Measurements from ENCODE around the gene CCDC192. TPM values are rescaled to one million over a fixed set of nuclear protein-coding genes. Genes with fewer than 3 reads are reported as not detected.
"Not testable (repeated sequence)": the region's sequence is repeated elsewhere in the genome, so short reads cannot be mapped to it uniquely, and the experiment has no call there.

The CCDC192 gene
- total RNA-seq, 4 donors from 2014 or later, result 0.94 to 2.6 (median 0.94) TPM; not detected in 1

DNA sequence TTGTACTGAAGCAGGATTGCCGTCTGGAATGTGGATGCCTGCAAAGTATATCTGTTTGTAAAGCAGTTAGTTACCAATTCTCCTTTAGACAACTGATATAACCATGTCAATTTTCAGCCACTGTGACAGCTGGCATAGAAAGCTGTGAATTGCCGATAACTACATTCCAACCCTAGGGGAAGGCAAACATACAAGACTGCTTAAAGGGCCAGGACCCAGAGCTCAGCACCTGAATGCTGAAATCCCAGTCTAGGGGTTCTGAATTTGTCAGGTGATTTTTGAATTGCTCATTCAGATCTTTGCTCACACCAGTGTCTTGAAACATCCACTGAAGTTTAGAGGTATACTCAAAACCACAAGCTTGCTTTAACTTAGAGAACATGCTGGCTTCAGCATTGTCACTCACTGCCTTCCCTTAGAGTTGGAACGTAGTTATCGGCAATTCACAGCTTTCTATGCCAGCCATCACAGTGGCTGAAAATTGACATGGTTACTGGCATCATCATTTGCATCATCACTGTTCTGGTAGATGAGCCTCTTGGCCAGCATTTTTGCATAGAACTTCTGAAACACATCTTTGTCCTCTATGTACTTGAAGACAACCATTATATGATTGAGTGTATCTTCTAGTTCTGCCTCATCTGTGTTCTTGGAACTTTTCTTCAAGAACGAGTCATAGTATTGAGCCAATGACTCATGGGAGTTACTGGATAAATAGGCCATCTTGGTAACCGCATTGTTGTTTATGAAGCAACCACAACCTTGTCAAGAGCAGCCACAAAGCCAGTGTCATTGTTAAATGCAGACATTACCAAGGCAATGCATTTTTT is 82.1 kb downstream of the CCDC192 start:
- Histone ChIP-seq H3K27ac (no peak overlapping the region), H3K4me1 (no peaks in the 10 kb centered on the region), H3K4me3 (no peak overlapping the region), H3K36me3 (no peaks in the 10 kb centered on the region), H3K27me3 (no peaks in the 10 kb centered on the region), H3K9me3 (peaks cover 0 to 4% (median 0%) of the 10 kb centered on the region in 3 donors)
- no peak for ATAC-seq
- TF ChIP-seq POLR2A (IDR thresholded peaks at IDR 0.05) (no peak), POLR2AphosphoS5 (IDR thresholded peaks at IDR 0.05) (no peak), EP300 (IDR thresholded peaks at IDR 0.05) (no peak)
- TF ChIP-seq, protein P1, sequence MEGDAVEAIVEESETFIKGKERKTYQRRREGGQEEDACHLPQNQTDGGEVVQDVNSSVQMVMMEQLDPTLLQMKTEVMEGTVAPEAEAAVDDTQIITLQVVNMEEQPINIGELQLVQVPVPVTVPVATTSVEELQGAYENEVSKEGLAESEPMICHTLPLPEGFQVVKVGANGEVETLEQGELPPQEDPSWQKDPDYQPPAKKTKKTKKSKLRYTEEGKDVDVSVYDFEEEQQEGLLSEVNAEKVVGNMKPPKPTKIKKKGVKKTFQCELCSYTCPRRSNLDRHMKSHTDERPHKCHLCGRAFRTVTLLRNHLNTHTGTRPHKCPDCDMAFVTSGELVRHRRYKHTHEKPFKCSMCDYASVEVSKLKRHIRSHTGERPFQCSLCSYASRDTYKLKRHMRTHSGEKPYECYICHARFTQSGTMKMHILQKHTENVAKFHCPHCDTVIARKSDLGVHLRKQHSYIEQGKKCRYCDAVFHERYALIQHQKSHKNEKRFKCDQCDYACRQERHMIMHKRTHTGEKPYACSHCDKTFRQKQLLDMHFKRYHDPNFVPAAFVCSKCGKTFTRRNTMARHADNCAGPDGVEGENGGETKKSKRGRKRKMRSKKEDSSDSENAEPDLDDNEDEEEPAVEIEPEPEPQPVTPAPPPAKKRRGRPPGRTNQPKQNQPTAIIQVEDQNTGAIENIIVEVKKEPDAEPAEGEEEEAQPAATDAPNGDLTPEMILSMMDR (IDR thresholded peaks at IDR 0.05), result no peak
- WGBS, 2 donors (ENCODE audit: low coverage in 1 of 2), result 83 to 97% methylated on average over 5 to 6 of the region's 6 CpGs

DNA sequence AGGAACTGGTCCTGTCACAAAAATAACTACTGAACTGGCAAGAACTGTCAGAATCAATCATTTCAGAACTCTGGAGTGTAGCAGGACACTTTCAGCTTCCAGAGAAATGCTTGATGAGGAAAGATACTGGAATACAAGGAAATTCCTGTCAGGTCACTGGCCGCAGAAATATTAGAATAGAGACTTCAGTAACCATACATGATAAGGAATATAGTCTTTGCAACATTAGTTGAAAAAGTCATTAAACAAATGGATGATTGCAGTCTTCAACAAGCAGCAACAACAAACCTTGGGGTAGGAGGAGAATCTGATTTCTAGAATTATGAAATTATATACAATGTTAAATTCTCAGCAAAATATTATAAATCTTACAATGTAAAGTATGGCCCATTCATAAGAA is 88.2 kb downstream of the CCDC192 start:
- 88 to 100% methylated on average over 1 of the region's 1 CpG for WGBS, 2 donors (ENCODE audit: low coverage in 1 of 2)
- Histone ChIP-seq H3K27ac (no peak overlapping the region), H3K36me3 (no peaks in the 10 kb centered on the region), H3K9me3 (peaks cover 0 to 18% (median 0%) of the 10 kb centered on the region in 3 donors), H3K27me3 (no peaks in the 10 kb centered on the region), H3K4me1 (no peaks in the 10 kb centered on the region), H3K4me3 (no peak overlapping the region)
- TF ChIP-seq EP300 (IDR thresholded peaks at IDR 0.05), result no peak
- no peak for TF ChIP-seq POLR2A (IDR thresholded peaks at IDR 0.05)
- TF ChIP-seq, protein P1 (IDR thresholded peaks at IDR 0.05), result no peak
- no peak for TF ChIP-seq POLR2AphosphoS5 (IDR thresholded peaks at IDR 0.05)
- no peak for ATAC-seq

DNA sequence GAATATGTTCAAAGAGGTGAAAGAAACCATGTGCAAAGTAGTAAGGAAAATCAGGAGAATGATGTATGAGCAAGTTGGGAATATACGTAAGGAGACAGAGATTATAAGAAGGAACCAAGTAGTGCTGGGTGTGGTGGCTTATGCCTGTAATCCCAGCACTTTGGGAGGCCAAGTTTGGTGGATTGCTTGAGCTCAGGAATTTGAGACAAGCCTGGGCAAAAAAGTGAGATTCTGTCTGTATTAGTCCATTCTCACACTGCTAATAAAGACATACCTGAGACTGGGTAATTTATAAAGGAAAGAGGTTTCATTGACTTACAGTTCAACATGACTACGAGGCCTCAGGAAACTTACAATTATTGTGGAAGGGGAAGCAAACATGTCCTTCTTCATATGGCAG is 88.7 kb downstream of the CCDC192 start:
- not testable (repeated sequence) for H3K4me1 ChIP-seq, H3K27ac ChIP-seq, H3K27me3 ChIP-seq, H3K36me3 ChIP-seq, H3K4me3 ChIP-seq, ATAC-seq
- H3K9me3 ChIP-seq, result peaks cover 0 to 18% (median 0%) of the 10 kb centered on the region in 3 donors
- 90 to 97% methylated on average over 2 of the region's 2 CpGs for WGBS, 2 donors (ENCODE audit: low coverage in 1 of 2)

DNA sequence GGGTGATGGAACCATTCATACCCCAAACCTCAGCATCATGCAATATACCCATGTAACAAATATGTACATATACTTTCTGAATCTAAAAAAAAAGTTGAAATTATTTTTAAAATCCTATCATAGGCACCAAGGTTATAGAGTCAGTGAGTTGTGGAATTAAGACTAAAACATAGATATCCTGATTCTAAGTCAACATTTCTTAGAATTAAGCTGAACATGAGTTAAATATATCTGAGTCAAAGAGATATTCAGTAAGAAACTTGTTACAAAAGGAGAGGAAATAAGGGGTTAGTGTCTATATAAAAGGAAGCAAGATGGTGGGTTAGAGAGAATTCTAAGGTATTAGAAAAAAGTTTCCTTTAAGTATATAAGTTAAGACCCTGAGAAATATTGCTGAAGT is 89.9 kb downstream of the CCDC192 start:
- no peak for ATAC-seq
- H3K27ac ChIP-seq, result no peak overlapping the region
- no peaks in the 10 kb centered on the region for H3K36me3 ChIP-seq
- no peaks in the 10 kb centered on the region for H3K4me1 ChIP-seq
- no peak for TF ChIP-seq POLR2AphosphoS5 (IDR thresholded peaks at IDR 0.05)
- no peak for TF ChIP-seq EP300 (IDR thresholded peaks at IDR 0.05)
- no peak for TF ChIP-seq POLR2A (IDR thresholded peaks at IDR 0.05)
- TF ChIP-seq, protein P1 (IDR thresholded peaks at IDR 0.05), result no peak
- no peaks in the 10 kb centered on the region for H3K27me3 ChIP-seq
- H3K9me3 ChIP-seq, result peaks cover 0 to 18% (median 0%) of the 10 kb centered on the region in 3 donors
- no peak overlapping the region for H3K4me3 ChIP-seq

DNA sequence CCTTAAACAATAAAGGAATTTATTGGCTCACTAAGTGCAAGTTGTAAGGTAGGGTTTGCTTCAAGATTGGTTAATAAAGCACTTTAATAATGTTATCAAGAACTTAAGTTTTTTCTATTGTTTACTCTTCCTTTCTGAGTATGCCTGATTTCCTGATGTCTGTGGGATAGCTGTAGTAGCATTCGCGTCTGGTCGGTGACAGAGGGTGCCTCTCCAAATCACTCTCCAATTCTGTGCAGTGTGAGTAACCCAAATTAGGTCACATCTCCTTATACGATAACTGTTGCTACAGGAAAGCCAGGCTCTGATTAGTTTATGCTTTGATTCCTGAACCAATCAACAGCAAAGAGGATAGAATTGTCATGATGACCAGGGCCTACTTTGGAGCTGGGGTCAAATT is 90.7 kb downstream of the CCDC192 start:
- no peak overlapping the region for H3K27ac ChIP-seq
- no peak overlapping the region for H3K4me3 ChIP-seq
- ATAC-seq, result no peak
- H3K36me3 ChIP-seq, result no peaks in the 10 kb centered on the region
- no peaks in the 10 kb centered on the region for H3K4me1 ChIP-seq
- peaks cover 0 to 18% (median 0%) of the 10 kb centered on the region in 3 donors for H3K9me3 ChIP-seq
- H3K27me3 ChIP-seq, result no peaks in the 10 kb centered on the region
- TF ChIP-seq POLR2A (IDR thresholded peaks at IDR 0.05) (no peak), EP300 (IDR thresholded peaks at IDR 0.05) (no peak), POLR2AphosphoS5 (IDR thresholded peaks at IDR 0.05) (no peak)
- TF ChIP-seq, protein P1 (IDR thresholded peaks at IDR 0.05), result no peak
- WGBS, 2 donors (ENCODE audit: low coverage in 1 of 2), result 92 to 100% methylated on average over 4 of the region's 4 CpGs
